Testis (tissue), 3 donors: ENCODE results near the gene TBX4. TPM values are rescaled to one million over a fixed set of nuclear protein-coding genes. Genes with fewer than 3 reads are reported as not detected.

Experiments used
- DNase-seq: peaks from one replicate; pipeline ENCODE4 v3.0.0-alpha.2; 2019
- H3K27ac ChIP-seq, 2 donors: fragments of 200-600 bp; sonication (generic); one replicate each; pipeline ENCODE4 v1.5.1; 2019
- H3K27me3 ChIP-seq: fragments of 200-600 bp; sonication (generic); one replicate; pipeline ENCODE4 v1.5.1; 2019
- H3K36me3 ChIP-seq: fragments of 200-600 bp; sonication (generic); one replicate; pipeline ENCODE4 v1.5.1; 2017; ENCODE audit warnings: low read depth; ENCODE audit errors: missing control alignments
- H3K4me1 ChIP-seq: fragments of 200-600 bp; sonication (generic); one replicate; pipeline ENCODE4 v1.5.1; 2019
- H3K4me3 ChIP-seq, 2 donors: fragments of 200-600 bp; sonication (generic); one replicate each; pipeline ENCODE4 v1.5.1; 2017 to 2019
- H3K9me3 ChIP-seq: fragments of 200-600 bp; sonication (generic); one replicate; pipeline ENCODE4 v1.5.1; 2017
- CTCF ChIP-seq, 3 experiments: fragments of 450-650 bp in 2 of 3; fragments of 200-600 bp in 1 of 3; sonication (generic) in 1 of 3; IDR thresholded peaks; one replicate each; pipeline ENCODE4 v1.5.1; 2016 to 2019; ENCODE audit warnings: antibody characterized with exemption in 3 of 3, mild to moderate bottlenecking in 2 of 3, moderate library complexity in 1 of 3
- POLR2A ChIP-seq: fragments of 450-650 bp; IDR thresholded peaks from one replicate; pipeline ENCODE4 v1.6.1; 2017; ENCODE audit warnings: antibody characterized with exemption, mild to moderate bottlenecking, moderate library complexity
- WGBS, 2 donors: methylation state at CpG; one replicate each; pipeline ENCODE4 v1.1.5; 2018; 5-methylcytosine and 5-hydroxymethylcytosine counted together
- intact Hi-C: fragments of 100-400 bp; cut with DNase I; formaldehyde crosslinking; loops from one replicate; pipeline ENCODE4 v1.15.1; 2023; ENCODE audit warnings: low total_unique reads
- polyA plus RNA-seq: library from polyadenylated mRNA; stranded (reverse); fragments of 350-450 nt; fragmentation: Illumina TruSeq; extraction: RNeasy Lipid Tissue Mini Kit (QIAGEN cat#74804); gene quantifications from one replicate; pipeline ENCODE4 v1.2.3, GENCODE V29; 2014; ENCODE audit warnings: low read depth, low replicate concordance; ENCODE audit not compliant: insufficient read depth
- total RNA-seq, 2 donors: library from RNA; depleted of rRNA; stranded (reverse); fragments of >200 nt; gene quantifications; one replicate each; pipeline ENCODE4 v1.2.3, GENCODE V29; 2016

The TBX4 gene
- total and polyA plus RNA-seq, 3 donors from 2014 or later = 1.5 to 3.2 (median 1.7) TPM

DNA sequence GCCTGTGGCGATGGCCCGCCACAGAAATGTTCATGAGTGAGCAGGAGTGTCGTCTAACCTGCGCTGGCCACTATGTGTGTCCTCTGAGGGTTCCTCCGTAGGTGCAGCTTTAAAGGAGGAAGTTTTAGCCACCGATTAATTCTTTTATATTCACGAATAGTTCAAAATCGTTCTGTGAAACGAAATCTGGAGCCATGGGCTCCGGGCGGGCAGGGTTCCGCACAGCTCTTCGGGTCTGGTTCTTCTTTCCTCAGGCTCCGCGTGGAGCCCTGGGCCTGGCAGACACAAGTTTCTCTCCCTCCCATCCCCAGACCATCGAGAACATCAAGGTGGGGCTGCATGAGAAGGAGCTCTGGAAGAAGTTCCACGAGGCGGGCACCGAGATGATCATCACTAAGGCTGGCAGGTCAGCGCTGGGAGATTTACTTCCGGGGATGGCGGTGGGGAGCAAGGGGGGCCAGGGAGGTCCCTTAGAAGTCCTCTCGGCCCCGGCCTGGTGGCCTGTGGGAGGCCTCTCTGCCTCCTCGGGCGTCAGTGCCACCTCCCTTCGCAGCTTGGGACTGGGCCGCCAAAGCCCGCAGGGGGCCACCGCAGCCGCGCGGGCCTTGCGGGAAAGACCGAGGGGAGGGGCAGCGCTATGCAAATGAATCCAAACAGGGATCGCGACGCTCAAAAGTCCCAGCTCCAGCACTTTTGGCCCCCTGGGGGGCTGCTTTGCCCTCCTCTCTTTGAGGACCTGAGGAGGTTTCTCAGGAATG lies 5.2 kb downstream of the TBX4 start:
- intact Hi-C loops = no loop called here
- Histone ChIP-seq H3K4me3 (peak overlapping the region in 1 of 2 donors; percentile 27), H3K4me1 (peaks cover 7% of the 10 kb centered on the region), H3K27me3 (peaks cover 7% of the 10 kb centered on the region), H3K36me3 (no peaks in the 10 kb centered on the region), H3K9me3 (no peaks in the 10 kb centered on the region), H3K27ac (no peak overlapping the region)
- WGBS, 2 donors = 2 to 3% methylated on average over 36 to 37 of the region's 39 CpGs
- DNase-seq = no peak
- no peak for TF ChIP-seq CTCF (IDR thresholded peaks at IDR 0.05)

- Histone ChIP-seq H3K36me3 (no peaks in the 10 kb centered on the region), H3K27me3 (peaks cover 4% of the 10 kb centered on the region), H3K27ac (no peak overlapping the region), H3K4me3 (no peak overlapping the region), H3K9me3 (no peaks in the 10 kb centered on the region), H3K4me1 (peaks cover 7% of the 10 kb centered on the region)
- DNase-seq = no peak
- intact Hi-C loops = no loop called here
- no peak for TF ChIP-seq POLR2A
- no peak for TF ChIP-seq CTCF (IDR thresholded peaks at IDR 0.05)
- WGBS, 2 donors = 11 to 17% methylated on average over 14 of the region's 14 CpGs
Observed at GRCh38 chr17:61458000-61458399, 5.8 kb downstream of the TBX4 start.

- no peak for DNase-seq
- H3K4me1 ChIP-seq = peaks cover 7% of the 10 kb centered on the region
- no peak for TF ChIP-seq POLR2A
- no peak for TF ChIP-seq CTCF (IDR thresholded peaks at IDR 0.05)
- H3K36me3 ChIP-seq = no peaks in the 10 kb centered on the region
- no peak overlapping the region for H3K27ac ChIP-seq
- no peak overlapping the region for H3K4me3 ChIP-seq
- H3K27me3 ChIP-seq = peaks cover 4% of the 10 kb centered on the region
- intact Hi-C loops = no loop called here
- WGBS, 2 donors = 59 to 73% methylated on average over 5 of the region's 5 CpGs
- H3K9me3 ChIP-seq = no peaks in the 10 kb centered on the region
Observed at GRCh38 chr17:61458421-61459141, 6.4 kb downstream of the TBX4 start.

DNA sequence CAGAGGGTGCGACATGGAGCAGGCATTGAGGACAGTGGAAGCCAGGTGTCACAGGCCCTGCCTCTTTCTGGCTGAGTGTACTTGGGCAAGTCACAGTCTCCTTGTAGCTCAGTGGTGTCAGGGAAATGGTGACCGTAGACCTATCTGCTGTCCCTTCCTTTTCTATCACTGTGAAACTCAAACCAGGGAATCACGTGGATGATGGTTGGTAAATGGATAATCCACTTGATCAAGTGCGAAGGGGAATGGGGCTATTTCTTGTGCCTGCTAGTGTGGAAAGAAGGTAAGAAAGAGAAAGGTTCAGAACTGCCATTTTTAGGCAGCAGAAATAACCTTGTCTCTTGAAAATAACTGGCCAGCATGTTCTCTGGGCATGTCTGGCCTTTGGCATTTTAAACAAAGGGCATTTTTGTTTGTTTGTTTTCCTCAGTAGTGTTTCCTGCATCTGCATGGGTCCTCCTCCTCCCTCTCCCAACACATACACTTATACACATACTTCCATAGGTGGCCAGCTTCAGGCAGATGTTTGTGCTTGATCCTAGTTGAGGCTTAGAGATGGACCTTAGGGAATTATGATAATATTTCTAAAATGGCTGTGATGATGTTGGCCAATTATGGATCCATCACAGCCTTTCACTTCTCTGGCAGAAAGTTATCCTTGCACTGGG lies 7.1 kb downstream of the TBX4 start:
- H3K27me3 ChIP-seq = peaks cover under 1% of the 10 kb centered on the region
- no peaks in the 10 kb centered on the region for H3K9me3 ChIP-seq
- H3K36me3 ChIP-seq = no peaks in the 10 kb centered on the region
- intact Hi-C loops = no loop called here
- no peak for DNase-seq
- no peak overlapping the region for H3K4me3 ChIP-seq
- WGBS, 2 donors = 79 to 84% methylated on average over 4 of the region's 4 CpGs
- H3K4me1 ChIP-seq = peaks cover 7% of the 10 kb centered on the region
- H3K27ac ChIP-seq = no peak overlapping the region
- TF ChIP-seq POLR2A (no peak), CTCF (IDR thresholded peaks at IDR 0.05) (no peak)
